Anterior cingulate cortex (tissue), 58 donors: ENCODE measurements around the gene PHETA2.
A peak's percentile ranks its signal among the peaks of the same experiment; 100 is the strongest.
"Not testable (repeated sequence)": the region's sequence is repeated elsewhere in the genome, so short reads cannot be mapped to it uniquely, and the experiment has no call there.

ENCODE experiments used
- DNase-seq, 58 donors: peaks; one replicate each; lab custom pipeline; 2025; lab: John Stamatoyannopoulos, UW

Gene PHETA2

DNA sequence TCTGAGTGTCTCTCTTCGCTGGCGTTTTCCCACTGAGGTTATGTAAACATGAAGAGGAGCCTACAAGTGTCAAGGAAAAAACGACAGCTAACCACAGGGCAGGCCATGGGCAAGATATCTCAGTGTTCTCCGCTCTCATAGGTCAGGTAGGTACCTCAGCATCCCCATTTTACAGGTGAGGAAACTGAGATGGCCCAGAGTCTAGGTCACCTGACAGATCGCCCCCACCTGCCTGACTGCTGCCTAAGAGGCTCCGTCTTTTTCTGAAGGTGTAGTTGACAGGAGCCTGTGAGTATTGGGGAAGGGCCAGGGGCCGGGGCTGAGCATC is 17.4 kb downstream of the PHETA2 start:
- no peak for DNase-seq

DNA sequence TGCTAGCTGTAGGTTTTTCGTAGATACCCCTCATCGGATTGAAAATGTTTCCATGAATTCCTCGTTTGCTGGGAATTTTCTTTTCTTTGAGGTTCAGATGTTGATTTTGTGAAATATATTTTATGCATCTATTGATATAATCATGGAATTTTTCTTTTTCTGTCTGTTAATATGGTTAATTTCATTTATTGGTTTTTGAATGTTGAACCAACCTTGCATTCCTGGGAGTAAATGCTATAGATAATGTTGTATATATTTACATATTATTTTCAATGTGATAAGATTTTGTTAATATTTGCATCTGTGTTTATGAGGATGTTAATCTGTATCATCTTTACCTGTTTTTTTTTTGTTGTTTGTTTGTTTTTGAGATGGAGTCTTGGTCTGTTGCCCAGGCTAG is 27.2 kb downstream of the PHETA2 start:
- DNase-seq, result no peak

DNA sequence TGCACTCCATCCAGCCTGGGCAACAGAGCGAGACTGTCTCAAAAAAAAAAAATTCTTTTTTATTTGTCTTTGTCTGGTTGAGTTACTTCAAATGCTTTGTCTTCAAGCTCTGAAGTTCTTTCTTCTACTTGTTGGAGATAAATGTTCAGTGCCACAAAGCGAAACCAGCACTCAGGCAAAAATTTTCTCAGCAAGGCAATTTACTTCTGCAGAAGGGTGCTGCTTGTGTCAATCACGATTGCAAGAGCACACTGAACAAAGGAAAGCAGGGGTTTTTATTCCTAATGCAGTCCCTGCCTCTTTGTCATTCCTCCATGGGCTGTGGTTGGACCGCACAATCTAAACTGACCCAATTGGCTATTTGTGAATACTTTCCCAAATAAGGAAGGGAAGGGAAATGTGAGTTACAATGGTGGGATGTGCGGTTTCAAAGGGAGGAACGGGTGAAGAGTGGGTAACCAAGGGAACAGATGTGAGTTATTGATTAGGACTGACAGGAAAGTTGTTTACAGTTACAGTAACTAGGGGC is 30.3 kb downstream of the PHETA2 start:
- DNase-seq, result not testable (repeated sequence)

DNA sequence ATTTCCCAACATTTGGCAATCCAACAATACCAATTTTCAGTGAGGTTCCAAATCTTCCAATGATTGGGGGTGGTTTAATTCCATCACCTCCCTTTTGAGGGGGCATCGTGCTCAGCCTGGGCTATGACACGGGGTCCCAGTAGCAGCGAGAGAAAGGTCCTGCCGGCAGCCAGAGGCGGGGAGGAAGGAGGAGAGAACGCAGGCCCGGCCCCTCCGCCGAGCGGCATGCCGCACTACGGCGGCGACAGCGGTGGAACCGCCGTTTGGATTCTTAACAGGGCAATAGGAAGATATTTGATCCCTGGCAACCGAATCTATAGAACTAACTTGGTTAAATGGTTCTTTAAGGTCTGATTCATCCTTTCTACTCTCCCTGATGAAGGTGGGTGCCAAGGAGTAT is 34.8 kb downstream of the PHETA2 start:
- DNase-seq, result no peak

DNA sequence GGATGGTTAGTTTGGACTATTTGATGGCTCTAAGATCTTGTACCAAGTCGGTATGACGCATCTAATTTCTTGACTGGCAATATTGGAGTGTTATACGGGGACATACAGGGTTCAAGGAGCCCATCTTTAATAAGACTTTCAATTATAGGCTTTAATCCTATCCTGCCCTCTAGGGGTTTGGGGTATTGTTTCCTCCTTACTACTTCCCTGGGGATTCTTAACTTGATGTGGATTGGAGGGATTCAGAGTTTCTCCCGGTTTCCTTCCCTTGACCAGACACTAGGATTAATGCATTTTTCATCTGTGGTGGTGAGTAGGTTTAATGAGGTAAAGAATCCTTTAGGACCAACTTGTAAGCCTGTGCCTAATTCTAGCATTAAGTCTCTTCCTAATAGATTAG is 37.8 kb downstream of the PHETA2 start:
- no peak for DNase-seq

DNA sequence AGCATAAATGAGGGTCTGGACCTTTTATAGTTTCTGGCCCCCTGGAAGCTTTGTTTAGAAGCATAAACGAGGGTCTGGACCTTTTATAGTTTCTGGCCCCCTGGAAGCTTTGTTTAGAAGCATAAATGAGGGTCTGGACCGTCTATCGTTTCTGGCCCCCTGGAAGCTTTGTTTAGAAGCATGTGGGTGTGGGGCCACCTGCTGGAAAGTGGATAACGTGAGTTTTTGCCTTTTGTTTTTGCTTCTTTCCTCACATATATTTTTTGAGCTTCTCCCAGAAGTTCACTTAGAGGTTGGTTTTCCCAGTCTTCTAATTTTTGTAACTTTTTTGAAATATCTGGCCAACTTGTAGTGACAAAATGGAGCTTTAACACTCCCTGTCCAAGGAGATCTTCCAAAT is 38.7 kb downstream of the PHETA2 start:
- DNase-seq, result not testable (repeated sequence)

DNA sequence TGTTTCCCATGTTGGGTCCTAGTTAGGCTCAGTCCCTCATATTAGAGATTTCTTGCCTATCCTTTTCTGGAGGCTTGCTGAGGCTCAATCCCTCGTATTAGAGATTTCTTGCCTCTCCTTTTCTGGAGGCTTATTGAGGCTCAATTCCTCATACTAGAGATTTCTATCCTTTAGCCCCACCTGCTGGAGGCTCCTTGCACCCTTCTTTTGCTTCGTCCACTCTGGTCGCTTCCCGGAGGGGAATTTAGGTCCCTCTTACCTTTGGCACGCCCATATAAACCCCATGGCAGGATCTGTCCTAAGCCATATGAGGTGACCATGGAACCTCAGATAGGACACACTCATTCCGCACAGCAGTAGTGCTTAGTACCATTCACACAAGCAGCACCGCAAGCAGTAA is 40.7 kb downstream of the PHETA2 start:
- DNase-seq, result no peak

DNA sequence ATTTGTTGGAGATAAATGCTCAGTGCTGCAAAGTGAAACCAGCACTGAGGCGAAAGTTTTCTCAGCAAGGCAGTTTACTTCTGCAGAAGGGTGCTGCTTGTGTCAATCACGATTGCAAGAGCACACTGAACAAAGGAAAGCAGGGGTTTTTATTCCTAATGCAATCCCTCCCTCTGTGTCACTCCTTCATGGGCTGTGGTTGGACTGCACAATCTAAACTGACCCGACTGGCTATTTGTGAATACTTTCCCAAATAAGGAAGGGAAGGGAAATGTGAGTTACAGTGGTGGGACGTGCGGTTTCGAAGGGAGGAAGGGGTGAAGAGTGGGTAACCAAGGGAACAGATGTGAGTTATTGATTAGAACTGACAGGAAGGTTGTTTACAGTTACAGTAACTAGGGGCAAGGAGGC is 41.4 kb downstream of the PHETA2 start:
- not testable (repeated sequence) for DNase-seq

DNA sequence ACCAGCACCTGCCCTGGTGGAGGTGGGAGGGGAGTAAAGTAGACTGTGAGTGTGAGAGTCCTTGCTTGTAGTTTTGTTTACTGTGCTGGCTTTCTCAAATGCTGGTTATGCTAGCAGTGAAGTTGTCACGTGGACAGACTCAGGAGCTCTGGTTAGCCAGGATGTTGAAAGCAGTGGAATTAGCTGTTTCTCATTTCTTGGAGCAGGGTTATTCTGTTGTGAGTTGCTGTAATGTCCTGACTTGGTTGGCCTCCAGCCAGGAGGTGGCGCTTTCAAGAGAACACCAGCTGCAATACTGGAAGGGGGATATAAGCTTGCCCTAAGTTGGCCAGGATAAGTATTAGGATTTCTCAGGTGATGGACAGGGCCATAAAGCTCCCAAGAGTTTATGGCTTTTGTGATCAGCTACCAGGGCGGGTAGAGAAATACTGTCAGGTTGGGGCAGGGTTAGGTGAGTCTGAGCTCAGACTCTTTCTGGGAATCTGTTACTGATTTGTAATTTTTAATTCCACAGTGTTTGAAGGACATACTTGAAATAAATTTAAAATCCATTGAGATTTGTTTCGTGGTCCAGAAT is 42.9 kb downstream of the PHETA2 start:
- DNase-seq, result peak in 1 of 58 donors; percentile 9

DNA sequence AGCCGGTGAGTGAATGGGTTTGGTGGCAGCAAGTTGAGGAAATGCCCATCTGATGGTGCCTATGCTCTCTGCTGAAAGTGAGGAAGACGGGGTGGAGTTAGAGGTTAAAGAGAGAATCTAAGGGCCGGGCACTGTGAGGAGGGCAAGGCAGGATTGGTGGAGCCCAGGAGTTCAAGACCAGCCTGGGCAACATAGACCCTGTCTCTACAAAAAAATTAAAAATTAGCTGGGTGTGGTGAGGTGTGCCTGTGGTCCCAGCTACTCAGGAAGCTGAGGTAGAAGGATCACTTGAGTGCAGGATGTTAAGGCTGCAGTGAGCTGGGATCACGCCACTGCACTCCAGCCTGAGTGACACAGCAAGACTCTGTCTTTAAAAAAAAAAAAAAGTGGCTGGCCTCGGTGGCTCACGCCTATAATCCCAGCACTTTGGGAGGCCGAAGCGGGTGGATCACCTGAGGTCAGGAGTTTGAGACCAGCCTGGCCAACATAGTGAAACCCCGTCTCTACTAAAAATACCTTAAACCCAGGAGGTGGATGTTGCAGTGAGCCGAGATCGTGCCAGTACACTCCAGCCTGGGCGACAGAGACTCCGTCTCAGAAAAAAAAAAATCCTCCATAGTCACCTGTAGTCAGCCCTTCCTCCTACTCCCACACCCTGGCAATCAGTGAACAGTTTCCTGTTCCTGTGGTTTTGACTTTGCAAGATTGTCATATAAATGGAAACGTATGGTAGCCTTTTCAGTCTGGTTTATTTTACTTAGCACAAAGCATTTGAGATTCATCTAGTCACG is 46.4 kb downstream of the PHETA2 start:
- not testable (repeated sequence) for DNase-seq

DNA sequence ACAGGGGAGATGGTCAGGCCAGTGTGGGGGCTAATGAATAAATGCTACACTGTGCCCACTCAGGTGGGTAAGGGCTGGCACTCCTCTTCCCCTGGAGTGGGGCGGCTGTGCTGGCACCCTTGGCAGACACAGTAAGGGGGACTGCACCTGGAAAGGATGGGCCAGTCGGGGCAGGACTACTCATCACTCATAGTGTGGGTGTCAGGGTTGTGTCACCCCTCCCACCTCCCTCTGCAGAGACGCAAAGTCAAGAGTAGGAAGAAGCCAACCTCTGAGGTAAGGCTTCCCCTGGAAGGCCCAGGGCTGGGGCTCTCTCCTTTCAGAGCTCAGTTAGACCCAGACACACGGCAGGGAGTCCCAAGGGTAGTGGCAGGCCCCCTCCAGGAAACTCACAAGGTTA is 49.5 kb downstream of the PHETA2 start:
- DNase-seq, result not testable (repeated sequence)

DNA sequence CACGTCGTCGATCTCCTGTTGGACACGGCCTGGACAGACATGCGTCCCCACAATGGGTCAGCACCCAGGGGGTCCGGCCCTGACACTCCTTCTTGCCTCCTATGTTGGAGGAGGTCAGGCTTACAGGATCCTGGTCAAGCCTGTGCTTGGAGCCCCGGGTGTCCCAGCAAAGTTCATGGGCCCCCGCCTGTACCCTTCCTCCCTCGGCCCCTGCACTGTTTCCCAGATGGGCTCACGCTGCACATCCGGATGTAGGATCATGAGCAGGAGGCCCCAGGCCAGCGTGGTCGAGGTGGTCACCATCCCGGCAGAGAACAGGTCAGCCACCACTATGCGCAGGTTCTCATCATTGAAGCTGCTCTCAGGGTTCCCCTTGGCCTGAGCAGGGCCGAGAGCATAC is 53.6 kb downstream of the PHETA2 start:
- DNase-seq, result no peak

DNA sequence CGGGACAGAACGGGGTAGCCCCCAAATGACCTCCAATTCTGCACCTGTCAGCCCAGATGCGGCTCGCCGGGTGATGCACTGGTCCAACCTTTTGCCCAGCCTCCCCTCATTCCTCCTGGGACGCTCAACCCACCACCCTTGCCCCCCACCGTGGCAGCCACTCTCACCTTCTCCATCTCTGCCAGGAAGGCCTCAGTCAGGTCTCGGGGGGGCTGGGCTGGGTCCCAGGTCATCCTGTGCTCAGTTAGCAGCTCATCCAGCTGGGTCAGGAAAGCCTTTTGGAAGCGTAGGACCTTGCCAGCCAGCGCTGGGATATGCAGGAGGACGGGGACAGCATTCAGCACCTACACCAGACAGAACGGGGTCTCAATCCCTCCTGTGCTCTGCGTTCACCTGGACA is 54.0 kb downstream of the PHETA2 start:
- DNase-seq, result not testable (repeated sequence)
